DMS114 treated with DMSO at 0.1 percent for 48 hours (cell line): ENCODE data around the gene ZDHHC14.

ENCODE experiments used
- DNase-seq: peaks from one replicate; lab custom pipeline; 2025; ENCODE audit not compliant: unreplicated experiment; lab: John Stamatoyannopoulos, UW

ZDHHC14 gene

GRCh38 chr6:157635388-157636244 lies 254.6 kb downstream of the ZDHHC14 start:
- no peak for DNase-seq

GRCh38 chr6:157637516-157637915 lies 256.5 kb downstream of the ZDHHC14 start:
- DNase-seq, result no peak

GRCh38 chr6:157637941-157638662 lies 257.1 kb downstream of the ZDHHC14 start:
- DNase-seq, result no peak

GRCh38 chr6:157638779-157639178 lies 257.8 kb downstream of the ZDHHC14 start:
- no peak for DNase-seq

GRCh38 chr6:157640746-157641451 lies 259.9 kb downstream of the ZDHHC14 start:
- DNase-seq, result no peak

GRCh38 chr6:157641837-157642236 lies 260.8 kb downstream of the ZDHHC14 start:
- no peak for DNase-seq

GRCh38 chr6:157642736-157643135 lies 261.7 kb downstream of the ZDHHC14 start:
- DNase-seq, result no peak

GRCh38 chr6:157644043-157644810 lies 263.2 kb downstream of the ZDHHC14 start:
- DNase-seq, result no peak

- DNase-seq, result no peak
These were observed 264.3 kb downstream of the ZDHHC14 start for GRCh38 chr6:157645201-157645795.

- no peak for DNase-seq
These were observed 265.0 kb downstream of the ZDHHC14 start for GRCh38 chr6:157646012-157646411.

GRCh38 chr6:157647261-157647915 lies 266.4 kb downstream of the ZDHHC14 start:
- no peak for DNase-seq

- no peak for DNase-seq
These were observed 267.6 kb downstream of the ZDHHC14 start for GRCh38 chr6:157648561-157648960.

GRCh38 chr6:157649311-157650260 lies 268.6 kb downstream of the ZDHHC14 start:
- DNase-seq, result no peak

GRCh38 chr6:157650261-157650640 lies 269.3 kb downstream of the ZDHHC14 start:
- no peak for DNase-seq

- DNase-seq, result no peak
These were observed 269.8 kb downstream of the ZDHHC14 start for GRCh38 chr6:157650801-157651200.

- no peak for DNase-seq
These were observed 270.9 kb downstream of the ZDHHC14 start for GRCh38 chr6:157651731-157652490.

- DNase-seq, result no peak
These were observed 271.8 kb downstream of the ZDHHC14 start for GRCh38 chr6:157652601-157653363.
